RWPE2 (cell line): ENCODE results near the gene BCLAF1.
A peak's percentile ranks its signal among the peaks of the same experiment; 100 is the strongest.
"Not testable (repeated sequence)": the region's sequence is repeated elsewhere in the genome, so short reads cannot be mapped to it uniquely, and the experiment has no call there.

ENCODE experiments used
- ATAC-seq: fragments of 200-7000 bp; cut with Tn5 transposase; 3 replicates; pipeline ENCODE4 v1.9.1; 2021; ENCODE audit warnings: low read depth
- DNase-seq: peaks from one replicate; pipeline ENCODE4 v3.0.0-alpha.2; 2020; ENCODE audit warnings: low spot score
- H3K27ac ChIP-seq: fragments of 450-650 bp; 2 replicates; pipeline ENCODE4 v1.5.1; 2017; ENCODE audit warnings: mild to moderate bottlenecking; ENCODE audit not compliant: poor library complexity, severe bottlenecking
- H3K27me3 ChIP-seq: fragments of 250-450 bp; sonication (Bioruptor Pico); 2 replicates; pipeline ENCODE4 v1.5.1; 2021; ENCODE audit warnings: mild to moderate bottlenecking, moderate library complexity; ENCODE audit not compliant: insufficient read depth, poor library complexity, severe bottlenecking
- H3K36me3 ChIP-seq: fragments of 250-450 bp; sonication (Bioruptor Pico); 2 replicates; pipeline ENCODE4 v1.5.1; 2020; ENCODE audit warnings: low read depth, mild to moderate bottlenecking, moderate library complexity
- H3K4me1 ChIP-seq: fragments of 250-450 bp; sonication (Bioruptor Pico); 2 replicates; pipeline ENCODE4 v1.5.1; 2021; ENCODE audit warnings: mild to moderate bottlenecking, moderate library complexity; ENCODE audit not compliant: insufficient read depth, poor library complexity, severe bottlenecking
- H3K4me3 ChIP-seq: fragments of 250-450 bp; sonication (Bioruptor Pico); 2 replicates; pipeline ENCODE4 v1.5.1; 2021; ENCODE audit warnings: mild to moderate bottlenecking, moderate library complexity; ENCODE audit not compliant: severe bottlenecking
- H3K9me3 ChIP-seq: fragments of 250-450 bp; sonication (Bioruptor Pico); 2 replicates; pipeline ENCODE4 v1.5.1; 2021; ENCODE audit warnings: mild to moderate bottlenecking, moderate library complexity; ENCODE audit not compliant: severe bottlenecking
- TF ChIP-seq, protein P1 (sequence below): fragments of 450-650 bp; IDR thresholded peaks from one replicate; pipeline ENCODE4 v1.5.1; 2017; ENCODE audit warnings: mild to moderate bottlenecking, moderate library complexity; ENCODE audit not compliant: poor library complexity, severe bottlenecking

Gene BCLAF1

DNA sequence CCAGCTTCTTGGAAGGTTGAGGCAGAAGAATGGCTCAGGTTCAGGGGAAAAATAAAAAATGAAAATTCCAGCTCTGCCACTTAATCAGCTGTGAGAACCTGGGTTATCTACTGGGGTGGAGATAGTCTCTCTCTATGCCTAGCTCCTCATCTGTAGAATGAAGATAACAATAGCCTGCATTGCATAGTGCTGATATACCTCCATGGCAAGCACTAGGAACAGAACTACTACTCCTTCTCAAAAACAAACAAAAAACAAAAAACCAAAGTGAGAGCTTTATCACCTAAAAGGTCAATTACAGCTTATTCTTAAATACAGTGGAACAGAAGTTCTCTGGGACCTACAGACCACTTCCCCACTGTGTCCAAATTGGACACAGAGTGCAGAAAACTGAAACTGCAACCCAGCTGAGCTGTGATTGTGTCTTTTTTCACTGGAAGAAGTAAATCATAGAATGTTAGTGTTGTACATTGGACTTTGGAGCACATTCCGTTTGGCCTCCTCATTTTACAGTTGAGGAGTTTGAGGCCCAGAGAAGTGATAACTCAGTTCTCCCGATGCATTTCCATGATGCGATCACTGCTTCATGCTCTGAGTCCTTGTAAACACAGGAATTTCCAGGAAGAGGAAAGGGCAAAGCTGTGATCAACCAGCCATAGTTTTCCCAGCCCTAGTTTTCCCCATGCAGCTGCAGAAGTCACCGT, 62.8 kb downstream of the BCLAF1 start:
- Histone ChIP-seq H3K27me3 (no peaks in the 10 kb centered on the region), H3K36me3 (peaks cover 5% of the 10 kb centered on the region; the same call in 1 of the 2 replicates), H3K9me3 (no peaks in the 10 kb centered on the region), H3K4me3 (no peak overlapping the region), H3K27ac (no peak overlapping the region), H3K4me1 (peaks cover 5% of the 10 kb centered on the region)
- TF ChIP-seq, protein P1, sequence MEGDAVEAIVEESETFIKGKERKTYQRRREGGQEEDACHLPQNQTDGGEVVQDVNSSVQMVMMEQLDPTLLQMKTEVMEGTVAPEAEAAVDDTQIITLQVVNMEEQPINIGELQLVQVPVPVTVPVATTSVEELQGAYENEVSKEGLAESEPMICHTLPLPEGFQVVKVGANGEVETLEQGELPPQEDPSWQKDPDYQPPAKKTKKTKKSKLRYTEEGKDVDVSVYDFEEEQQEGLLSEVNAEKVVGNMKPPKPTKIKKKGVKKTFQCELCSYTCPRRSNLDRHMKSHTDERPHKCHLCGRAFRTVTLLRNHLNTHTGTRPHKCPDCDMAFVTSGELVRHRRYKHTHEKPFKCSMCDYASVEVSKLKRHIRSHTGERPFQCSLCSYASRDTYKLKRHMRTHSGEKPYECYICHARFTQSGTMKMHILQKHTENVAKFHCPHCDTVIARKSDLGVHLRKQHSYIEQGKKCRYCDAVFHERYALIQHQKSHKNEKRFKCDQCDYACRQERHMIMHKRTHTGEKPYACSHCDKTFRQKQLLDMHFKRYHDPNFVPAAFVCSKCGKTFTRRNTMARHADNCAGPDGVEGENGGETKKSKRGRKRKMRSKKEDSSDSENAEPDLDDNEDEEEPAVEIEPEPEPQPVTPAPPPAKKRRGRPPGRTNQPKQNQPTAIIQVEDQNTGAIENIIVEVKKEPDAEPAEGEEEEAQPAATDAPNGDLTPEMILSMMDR, result no peak
- ATAC-seq (peak; percentile 31; the same call in 2 of the 3 replicates), DNase-seq (no peak)

DNA sequence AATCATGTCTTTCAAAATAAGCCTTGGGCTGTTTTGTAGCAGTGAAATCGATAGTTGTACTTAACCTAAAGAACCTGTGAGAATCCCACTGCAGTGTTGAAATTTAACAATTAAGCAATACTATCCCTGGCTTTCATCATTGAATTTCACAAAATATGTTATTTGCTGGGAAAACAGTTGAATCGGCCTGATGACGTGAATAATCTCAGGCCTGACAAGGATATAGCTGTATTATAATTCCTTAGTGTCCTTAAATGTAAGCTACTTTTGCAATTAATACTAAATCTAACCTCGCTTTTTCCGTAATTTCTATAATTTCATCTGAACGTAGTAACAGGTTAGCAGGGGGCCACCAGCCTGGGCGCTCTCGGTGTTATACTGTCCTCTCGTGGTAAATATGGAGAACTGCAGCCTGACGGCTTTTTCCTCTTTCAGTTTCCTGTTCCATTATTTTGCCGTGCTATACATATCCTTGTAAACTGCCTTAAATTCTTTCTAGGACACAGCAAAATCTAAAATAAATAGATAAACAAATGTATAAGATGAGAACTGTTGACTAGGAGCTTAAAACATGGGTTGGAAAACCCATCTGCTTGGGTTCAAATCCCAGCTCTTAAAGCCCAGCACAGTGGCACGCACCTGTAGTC, 63.5 kb downstream of the BCLAF1 start:
- H3K9me3 ChIP-seq, result no peaks in the 10 kb centered on the region
- peak; percentile 68 for ATAC-seq
- no peak overlapping the region for H3K27ac ChIP-seq
- H3K4me3 ChIP-seq, result peak overlapping the region; percentile 9
- TF ChIP-seq, protein P1, result peak; percentile 100
- H3K27me3 ChIP-seq, result no peaks in the 10 kb centered on the region
- DNase-seq, result no peak
- H3K36me3 ChIP-seq, result peaks cover 5% of the 10 kb centered on the region; the same call in 1 of the 2 replicates
- H3K4me1 ChIP-seq, result peaks cover 5% of the 10 kb centered on the region

DNA sequence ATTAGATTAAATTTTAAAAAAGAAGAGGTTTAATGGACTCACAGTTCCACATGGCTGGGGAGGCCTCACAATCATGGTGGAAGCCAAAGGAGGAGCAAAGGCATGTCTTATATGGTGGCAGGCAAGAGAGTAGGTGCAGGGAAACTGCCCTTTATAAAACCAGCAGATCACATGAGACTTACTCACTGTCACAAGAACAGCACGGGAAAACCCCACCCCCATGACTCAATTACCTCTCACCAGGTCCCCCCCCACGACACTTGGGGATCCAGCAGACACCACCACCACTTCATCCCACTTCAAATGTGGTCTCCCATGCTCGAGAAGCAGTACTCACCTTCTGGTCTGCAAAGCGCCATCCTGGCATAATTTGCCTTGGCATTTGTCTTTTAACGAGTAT, 64.2 kb downstream of the BCLAF1 start:
- TF ChIP-seq, protein P1, result no peak
- Histone ChIP-seq H3K9me3 (no peaks in the 10 kb centered on the region), H3K27ac (no peak overlapping the region), H3K4me1 (peaks cover 5% of the 10 kb centered on the region), H3K36me3 (no peaks in the 10 kb centered on the region), H3K4me3 (no peak overlapping the region), H3K27me3 (no peaks in the 10 kb centered on the region)
- DNase-seq (no peak), ATAC-seq (no peak)

DNA sequence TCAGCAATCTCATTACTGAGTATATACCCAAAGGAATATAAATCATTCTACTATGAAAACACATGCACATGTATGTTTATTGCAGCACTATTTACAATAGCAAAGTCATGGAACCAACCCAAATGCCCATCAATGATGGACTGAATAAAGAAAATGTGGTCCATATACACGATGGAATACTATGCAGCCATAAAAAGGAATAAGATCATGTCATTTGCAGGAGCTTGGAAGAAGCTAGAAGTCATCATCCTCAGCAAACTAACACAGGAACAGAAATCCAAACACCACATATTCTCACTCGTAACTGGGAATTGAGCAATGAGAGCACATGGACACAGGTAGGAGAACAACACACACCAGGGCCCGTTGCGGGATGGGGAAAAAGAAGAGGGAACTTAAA, 64.7 kb downstream of the BCLAF1 start:
- DNase-seq, H3K4me1 ChIP-seq, ATAC-seq, H3K27ac ChIP-seq, H3K4me3 ChIP-seq, H3K27me3 ChIP-seq, H3K9me3 ChIP-seq, H3K36me3 ChIP-seq: not testable (repeated sequence)

DNA sequence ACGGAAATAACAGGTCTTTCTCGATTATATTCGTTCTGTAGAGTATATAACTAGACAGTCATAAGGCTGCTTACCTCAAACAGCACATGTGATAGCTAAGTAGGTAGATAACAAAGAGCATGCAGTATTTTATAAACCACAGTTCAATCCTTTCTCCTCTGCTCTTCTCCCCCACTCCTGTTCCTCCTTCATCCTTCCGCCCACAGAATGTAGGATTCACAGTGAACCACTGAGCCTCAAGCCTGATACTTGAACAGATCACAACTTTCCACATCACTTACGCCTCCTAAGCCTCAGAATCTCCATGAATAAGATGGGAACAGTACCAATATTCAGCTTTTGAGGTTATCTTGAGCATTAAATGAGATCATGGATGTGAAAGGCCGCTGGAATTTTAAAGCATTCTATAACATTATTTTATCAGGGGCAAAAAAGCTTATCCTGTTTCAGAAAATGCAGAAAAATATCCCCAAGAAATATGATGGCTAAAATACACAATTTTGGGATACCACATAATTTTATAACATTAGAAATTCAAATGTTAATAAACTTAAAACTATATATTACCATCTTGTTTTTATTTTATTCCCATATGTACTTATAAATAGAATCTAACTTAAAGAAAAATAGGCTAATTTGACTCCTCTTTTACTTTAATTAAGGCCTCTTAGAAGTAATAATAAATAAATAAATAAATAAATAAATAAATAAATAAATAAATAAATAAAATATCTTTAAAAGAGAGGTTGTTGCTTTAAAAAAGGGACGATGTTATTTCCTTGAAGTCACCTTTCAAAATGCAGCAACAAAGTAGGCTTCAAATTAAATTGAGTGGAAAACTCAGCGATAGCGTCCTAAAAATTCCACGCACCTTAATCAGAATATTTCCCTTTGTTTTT, 72.9 kb downstream of the BCLAF1 start:
- no peaks in the 10 kb centered on the region for H3K4me1 ChIP-seq
- H3K4me3 ChIP-seq, result no peak overlapping the region
- H3K27me3 ChIP-seq, result no peaks in the 10 kb centered on the region
- H3K27ac ChIP-seq, result no peak overlapping the region
- TF ChIP-seq, protein P1, result no peak
- H3K36me3 ChIP-seq, result no peaks in the 10 kb centered on the region
- no peak for ATAC-seq
- no peaks in the 10 kb centered on the region for H3K9me3 ChIP-seq
- DNase-seq, result no peak
